ENCODE results near the gene ATRX. TPM values are rescaled to one million over a fixed set of nuclear protein-coding genes. Genes with fewer than 3 reads are reported as not detected.
A peak's percentile ranks its signal among the peaks of the same experiment; 100 is the strongest.
"Not testable (repeated sequence)": the region's sequence is repeated elsewhere in the genome, so short reads cannot be mapped to it uniquely, and the experiment has no call there.

ATRX gene
- polyA plus RNA-seq, 1 donor from 2014 or later, result 86.7 TPM

GRCh38 chrX:77694491-77694890 lies 91.5 kb downstream of the ATRX start:
- H3K36me3 Mint-ChIP-seq, result peaks cover 2% of the 10 kb centered on the region
- H3K4me3 Mint-ChIP-seq, result peak overlapping the region in 1 of 4 donors; percentile 86
- H3K4me1 Mint-ChIP-seq, result peaks cover 11 to 18% (median 13%) of the 10 kb centered on the region in 3 donors
- H3K27ac Mint-ChIP-seq, result peak overlapping the region; percentile 65 to 91 (median 88)
- H3K27me3 Mint-ChIP-seq, result no peaks in the 10 kb centered on the region
- H3K9me3 Mint-ChIP-seq, result no peaks in the 10 kb centered on the region

- Mint-ChIP-seq H3K4me3 (peak overlapping the region; percentile 2 to 86 (median 48)), H3K4me1 (peaks cover 11 to 16% (median 13%) of the 10 kb centered on the region in 3 donors), H3K27ac (peak overlapping the region; percentile 47 to 91 (median 88)), H3K9me3 (no peaks in the 10 kb centered on the region), H3K27me3 (no peaks in the 10 kb centered on the region), H3K36me3 (peaks cover 2% of the 10 kb centered on the region)
Observed at GRCh38 chrX:77693594-77693993, 92.4 kb downstream of the ATRX start.

GRCh38 chrX:77691916-77692315 lies 94.1 kb downstream of the ATRX start:
- Mint-ChIP-seq H3K27me3 (no peaks in the 10 kb centered on the region), H3K36me3 (peaks cover 2% of the 10 kb centered on the region), H3K27ac (peak overlapping the region in 1 of 3 donors; percentile 32), H3K4me3 (no peak overlapping the region), H3K9me3 (peaks cover 0 to 3% (median 0%) of the 10 kb centered on the region in 3 donors), H3K4me1 (peaks cover 11 to 18% (median 13%) of the 10 kb centered on the region in 3 donors)

- H3K9me3 Mint-ChIP-seq, result peaks cover 0 to 3% (median 0%) of the 10 kb centered on the region in 3 donors
Observed at GRCh38 chrX:77689376-77689775, 96.6 kb downstream of the ATRX start.

GRCh38 chrX:77685683-77686082 lies 100.3 kb downstream of the ATRX start:
- not testable (repeated sequence) for H3K9me3 Mint-ChIP-seq, H3K27ac Mint-ChIP-seq, H3K4me1 Mint-ChIP-seq, H3K36me3 Mint-ChIP-seq, H3K4me3 Mint-ChIP-seq, H3K27me3 Mint-ChIP-seq

More at GRCh38 chrX:77689376-77689775, 96.6 kb downstream of the ATRX start:
- peaks cover 9 to 12% (median 9%) of the 10 kb centered on the region in 3 donors for H3K4me1 Mint-ChIP-seq
- H3K4me3 Mint-ChIP-seq, result no peak overlapping the region
- H3K27me3 Mint-ChIP-seq, result no peaks in the 10 kb centered on the region
- H3K27ac Mint-ChIP-seq, result no peak overlapping the region
- peaks cover 3% of the 10 kb centered on the region for H3K36me3 Mint-ChIP-seq

- Mint-ChIP-seq H3K4me3 (no peak overlapping the region), H3K9me3 (no peaks in the 10 kb centered on the region), H3K27ac (no peak overlapping the region), H3K27me3 (no peaks in the 10 kb centered on the region), H3K36me3 (peaks cover 3% of the 10 kb centered on the region), H3K4me1 (peaks cover 0 to 3% (median 0%) of the 10 kb centered on the region in 3 donors)
Observed at GRCh38 chrX:77679144-77679543, 106.9 kb downstream of the ATRX start.

- Mint-ChIP-seq H3K9me3 (no peaks in the 10 kb centered on the region), H3K27ac (peak overlapping the region in 1 of 3 donors; percentile 16), H3K4me1 (peaks cover 4 to 9% (median 6%) of the 10 kb centered on the region in 3 donors), H3K36me3 (no peaks in the 10 kb centered on the region), H3K27me3 (no peaks in the 10 kb centered on the region), H3K4me3 (no peak overlapping the region)
Observed at GRCh38 chrX:77675986-77676385, 110.0 kb downstream of the ATRX start.

GRCh38 chrX:77668391-77669237 lies 117.4 kb downstream of the ATRX start:
- H3K9me3 Mint-ChIP-seq, result no peaks in the 10 kb centered on the region
- H3K36me3 Mint-ChIP-seq, result no peaks in the 10 kb centered on the region
- no peak overlapping the region for H3K4me3 Mint-ChIP-seq
- peaks cover 5 to 6% (median 6%) of the 10 kb centered on the region in 3 donors for H3K4me1 Mint-ChIP-seq
- H3K27me3 Mint-ChIP-seq, result no peaks in the 10 kb centered on the region
- H3K27ac Mint-ChIP-seq, result no peak overlapping the region

GRCh38 chrX:77658886-77659285 lies 127.1 kb downstream of the ATRX start:
- Mint-ChIP-seq H3K27ac (no peak overlapping the region), H3K9me3 (no peaks in the 10 kb centered on the region), H3K36me3 (no peaks in the 10 kb centered on the region), H3K27me3 (no peaks in the 10 kb centered on the region), H3K4me3 (no peak overlapping the region), H3K4me1 (peaks cover 0 to 5% (median 0%) of the 10 kb centered on the region in 3 donors)

- H3K4me3 Mint-ChIP-seq, result peak overlapping the region in 1 of 4 donors; percentile 25
- no peaks in the 10 kb centered on the region for H3K27me3 Mint-ChIP-seq
- peaks cover 1 to 6% (median 2%) of the 10 kb centered on the region in 3 donors for H3K4me1 Mint-ChIP-seq
- no peaks in the 10 kb centered on the region for H3K9me3 Mint-ChIP-seq
- H3K36me3 Mint-ChIP-seq, result peaks cover 1% of the 10 kb centered on the region
- H3K27ac Mint-ChIP-seq, result no peak overlapping the region
Observed at GRCh38 chrX:77652095-77652494, 133.9 kb downstream of the ATRX start.

GRCh38 chrX:77640702-77641101 lies 145.3 kb downstream of the ATRX start:
- H3K36me3 Mint-ChIP-seq, result peaks cover 14% of the 10 kb centered on the region
- no peak overlapping the region for H3K4me3 Mint-ChIP-seq
- no peak overlapping the region for H3K27ac Mint-ChIP-seq
- no peaks in the 10 kb centered on the region for H3K27me3 Mint-ChIP-seq
- peaks cover 0 to 3% (median 0%) of the 10 kb centered on the region in 3 donors for H3K9me3 Mint-ChIP-seq
- peaks cover 0 to 4% (median 2%) of the 10 kb centered on the region in 3 donors for H3K4me1 Mint-ChIP-seq

- peak overlapping the region in 1 of 3 donors; percentile 5 for H3K27ac Mint-ChIP-seq
- H3K27me3 Mint-ChIP-seq, result no peaks in the 10 kb centered on the region
- peaks cover 0 to 4% (median 2%) of the 10 kb centered on the region in 3 donors for H3K4me1 Mint-ChIP-seq
- H3K4me3 Mint-ChIP-seq, result no peak overlapping the region
- H3K36me3 Mint-ChIP-seq, result peaks cover 13% of the 10 kb centered on the region
- H3K9me3 Mint-ChIP-seq, result peaks cover 0 to 3% (median 0%) of the 10 kb centered on the region in 3 donors
Observed at GRCh38 chrX:77639820-77640219, 146.2 kb downstream of the ATRX start.

- H3K27ac Mint-ChIP-seq, result no peak overlapping the region
- no peaks in the 10 kb centered on the region for H3K9me3 Mint-ChIP-seq
- H3K4me3 Mint-ChIP-seq, result no peak overlapping the region
- peaks cover 16% of the 10 kb centered on the region for H3K36me3 Mint-ChIP-seq
- H3K27me3 Mint-ChIP-seq, result no peaks in the 10 kb centered on the region
- H3K4me1 Mint-ChIP-seq, result peaks cover 0 to 2% (median 0%) of the 10 kb centered on the region in 3 donors
Observed at GRCh38 chrX:77638397-77638796, 147.6 kb downstream of the ATRX start.

GRCh38 chrX:77635373-77635772 lies 150.6 kb downstream of the ATRX start:
- H3K9me3 Mint-ChIP-seq, result no peaks in the 10 kb centered on the region
- H3K27me3 Mint-ChIP-seq, result no peaks in the 10 kb centered on the region
- H3K36me3 Mint-ChIP-seq, result peaks cover 12% of the 10 kb centered on the region
- H3K27ac Mint-ChIP-seq, result no peak overlapping the region
- no peak overlapping the region for H3K4me3 Mint-ChIP-seq
- peaks cover 0 to 3% (median 0%) of the 10 kb centered on the region in 3 donors for H3K4me1 Mint-ChIP-seq

GRCh38 chrX:77628294-77629025 lies 157.6 kb downstream of the ATRX start:
- no peak overlapping the region for H3K27ac Mint-ChIP-seq
- no peaks in the 10 kb centered on the region for H3K9me3 Mint-ChIP-seq
- peaks cover 5% of the 10 kb centered on the region for H3K36me3 Mint-ChIP-seq
- H3K27me3 Mint-ChIP-seq, result no peaks in the 10 kb centered on the region
- peaks cover 0 to 4% (median 0%) of the 10 kb centered on the region in 3 donors for H3K4me1 Mint-ChIP-seq
- no peak overlapping the region for H3K4me3 Mint-ChIP-seq

Measured in IgD-negative memory B cell (primary cell).